ENCODE data around the gene ELMO1.

Gene ELMO1

DNA sequence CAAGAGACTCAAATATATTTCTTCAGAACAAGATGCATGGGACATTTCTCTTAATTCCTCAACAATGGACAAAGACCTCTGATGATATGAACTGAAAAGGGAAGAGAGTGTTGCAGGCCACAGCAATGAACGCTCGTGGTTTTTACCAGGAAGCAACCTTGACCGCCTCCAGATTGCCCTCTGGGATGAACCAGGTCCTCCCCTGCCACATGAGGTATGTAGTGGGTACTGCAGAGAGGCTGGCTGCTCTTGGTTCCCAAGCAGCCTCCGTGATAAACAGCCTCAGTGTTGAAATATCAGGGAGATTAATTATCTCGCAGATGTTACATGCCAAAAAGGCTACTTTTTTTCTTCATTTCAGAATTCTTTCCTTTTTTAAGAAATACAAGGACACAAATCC lies 338.8 kb downstream of the ELMO1 start:
- H3K27me3 ChIP-seq (ENCODE audit: control insufficient read depth, insufficient read depth, low read length) = no peaks in the 10 kb centered on the region
- H3K27ac ChIP-seq (ENCODE audit: low read depth, low read length) = no peak overlapping the region
- H3K4me3 ChIP-seq (ENCODE audit: low read depth, low read length) = no peak overlapping the region
- H3K9me3 ChIP-seq (ENCODE audit: control insufficient read depth, insufficient read depth, low read length) = no peaks in the 10 kb centered on the region
- H3K9ac ChIP-seq (ENCODE audit: low read depth, low read length) = no peak overlapping the region
- H3K4me1 ChIP-seq (ENCODE audit: control insufficient read depth, insufficient read depth, low read length) = no peaks in the 10 kb centered on the region
- no peaks in the 10 kb centered on the region for H3K36me3 ChIP-seq (ENCODE audit: control insufficient read depth, insufficient read depth, low read length)

GRCh38 chr7:37109016-37109683 lies 339.5 kb downstream of the ELMO1 start:
- Histone ChIP-seq H3K27ac (ENCODE audit: low read depth, low read length) (no peak overlapping the region), H3K27me3 (ENCODE audit: control insufficient read depth, insufficient read depth, low read length) (no peaks in the 10 kb centered on the region), H3K9ac (ENCODE audit: low read depth, low read length) (no peak overlapping the region), H3K4me1 (ENCODE audit: control insufficient read depth, insufficient read depth, low read length) (no peaks in the 10 kb centered on the region), H3K36me3 (ENCODE audit: control insufficient read depth, insufficient read depth, low read length) (no peaks in the 10 kb centered on the region), H3K4me3 (ENCODE audit: low read depth, low read length) (no peak overlapping the region), H3K9me3 (ENCODE audit: control insufficient read depth, insufficient read depth, low read length) (no peaks in the 10 kb centered on the region)

- Histone ChIP-seq H3K9ac (ENCODE audit: low read depth, low read length) (no peak overlapping the region), H3K27me3 (ENCODE audit: control insufficient read depth, insufficient read depth, low read length) (no peaks in the 10 kb centered on the region), H3K27ac (ENCODE audit: low read depth, low read length) (no peak overlapping the region), H3K36me3 (ENCODE audit: control insufficient read depth, insufficient read depth, low read length) (no peaks in the 10 kb centered on the region), H3K9me3 (ENCODE audit: control insufficient read depth, insufficient read depth, low read length) (no peaks in the 10 kb centered on the region), H3K4me3 (ENCODE audit: low read depth, low read length) (no peak overlapping the region), H3K4me1 (ENCODE audit: control insufficient read depth, insufficient read depth, low read length) (no peaks in the 10 kb centered on the region)
Observed at GRCh38 chr7:37108615-37109014, 340.0 kb downstream of the ELMO1 start.

- H3K4me1 ChIP-seq (ENCODE audit: control insufficient read depth, insufficient read depth, low read length) = no peaks in the 10 kb centered on the region
- no peaks in the 10 kb centered on the region for H3K9me3 ChIP-seq (ENCODE audit: control insufficient read depth, insufficient read depth, low read length)
- no peaks in the 10 kb centered on the region for H3K27me3 ChIP-seq (ENCODE audit: control insufficient read depth, insufficient read depth, low read length)
- H3K9ac ChIP-seq (ENCODE audit: low read depth, low read length) = no peak overlapping the region
- no peak overlapping the region for H3K27ac ChIP-seq (ENCODE audit: low read depth, low read length)
- no peak overlapping the region for H3K4me3 ChIP-seq (ENCODE audit: low read depth, low read length)
- H3K36me3 ChIP-seq (ENCODE audit: control insufficient read depth, insufficient read depth, low read length) = no peaks in the 10 kb centered on the region
Observed at GRCh38 chr7:37107047-37107750, 341.5 kb downstream of the ELMO1 start.

- Histone ChIP-seq H3K4me3 (ENCODE audit: low read depth, low read length) (no peak overlapping the region), H3K4me1 (ENCODE audit: control insufficient read depth, insufficient read depth, low read length) (no peaks in the 10 kb centered on the region), H3K9me3 (ENCODE audit: control insufficient read depth, insufficient read depth, low read length) (no peaks in the 10 kb centered on the region), H3K9ac (ENCODE audit: low read depth, low read length) (no peak overlapping the region), H3K27me3 (ENCODE audit: control insufficient read depth, insufficient read depth, low read length) (no peaks in the 10 kb centered on the region), H3K36me3 (ENCODE audit: control insufficient read depth, insufficient read depth, low read length) (no peaks in the 10 kb centered on the region), H3K27ac (ENCODE audit: low read depth, low read length) (no peak overlapping the region)
Observed at GRCh38 chr7:37105762-37106161, 342.9 kb downstream of the ELMO1 start.

- Histone ChIP-seq H3K4me3 (ENCODE audit: low read depth, low read length) (no peak overlapping the region), H3K4me1 (ENCODE audit: control insufficient read depth, insufficient read depth, low read length) (no peaks in the 10 kb centered on the region), H3K27me3 (ENCODE audit: control insufficient read depth, insufficient read depth, low read length) (no peaks in the 10 kb centered on the region), H3K9me3 (ENCODE audit: control insufficient read depth, insufficient read depth, low read length) (no peaks in the 10 kb centered on the region), H3K27ac (ENCODE audit: low read depth, low read length) (no peak overlapping the region), H3K9ac (ENCODE audit: low read depth, low read length) (no peak overlapping the region), H3K36me3 (ENCODE audit: control insufficient read depth, insufficient read depth, low read length) (no peaks in the 10 kb centered on the region)
Observed at GRCh38 chr7:37104822-37105518, 343.7 kb downstream of the ELMO1 start.

GRCh38 chr7:37102518-37103137 lies 346.0 kb downstream of the ELMO1 start:
- Histone ChIP-seq H3K9ac (ENCODE audit: low read depth, low read length) (no peak overlapping the region), H3K27me3 (ENCODE audit: control insufficient read depth, insufficient read depth, low read length) (no peaks in the 10 kb centered on the region), H3K36me3 (ENCODE audit: control insufficient read depth, insufficient read depth, low read length) (no peaks in the 10 kb centered on the region), H3K4me1 (ENCODE audit: control insufficient read depth, insufficient read depth, low read length) (peaks cover 10% of the 10 kb centered on the region), H3K27ac (ENCODE audit: low read depth, low read length) (no peak overlapping the region), H3K9me3 (ENCODE audit: control insufficient read depth, insufficient read depth, low read length) (no peaks in the 10 kb centered on the region), H3K4me3 (ENCODE audit: low read depth, low read length) (no peak overlapping the region)

- Histone ChIP-seq H3K4me3 (ENCODE audit: low read depth, low read length) (no peak overlapping the region), H3K27me3 (ENCODE audit: control insufficient read depth, insufficient read depth, low read length) (no peaks in the 10 kb centered on the region), H3K36me3 (ENCODE audit: control insufficient read depth, insufficient read depth, low read length) (no peaks in the 10 kb centered on the region), H3K9ac (ENCODE audit: low read depth, low read length) (no peak overlapping the region), H3K4me1 (ENCODE audit: control insufficient read depth, insufficient read depth, low read length) (peaks cover 10% of the 10 kb centered on the region), H3K27ac (ENCODE audit: low read depth, low read length) (no peak overlapping the region), H3K9me3 (ENCODE audit: control insufficient read depth, insufficient read depth, low read length) (no peaks in the 10 kb centered on the region)
Observed at GRCh38 chr7:37100735-37101331, 347.8 kb downstream of the ELMO1 start.

- Histone ChIP-seq H3K27ac (ENCODE audit: low read depth, low read length) (no peak overlapping the region), H3K27me3 (ENCODE audit: control insufficient read depth, insufficient read depth, low read length) (no peaks in the 10 kb centered on the region), H3K9ac (ENCODE audit: low read depth, low read length) (no peak overlapping the region), H3K9me3 (ENCODE audit: control insufficient read depth, insufficient read depth, low read length) (no peaks in the 10 kb centered on the region), H3K4me3 (ENCODE audit: low read depth, low read length) (no peak overlapping the region), H3K36me3 (ENCODE audit: control insufficient read depth, insufficient read depth, low read length) (no peaks in the 10 kb centered on the region), H3K4me1 (ENCODE audit: control insufficient read depth, insufficient read depth, low read length) (peaks cover 14% of the 10 kb centered on the region)
Observed at GRCh38 chr7:37098762-37099161, 349.9 kb downstream of the ELMO1 start.

- Histone ChIP-seq H3K4me3 (ENCODE audit: low read depth, low read length) (no peak overlapping the region), H3K27me3 (ENCODE audit: control insufficient read depth, insufficient read depth, low read length) (no peaks in the 10 kb centered on the region), H3K9me3 (ENCODE audit: control insufficient read depth, insufficient read depth, low read length) (no peaks in the 10 kb centered on the region), H3K4me1 (ENCODE audit: control insufficient read depth, insufficient read depth, low read length) (peaks cover 14% of the 10 kb centered on the region), H3K27ac (ENCODE audit: low read depth, low read length) (no peak overlapping the region), H3K36me3 (ENCODE audit: control insufficient read depth, insufficient read depth, low read length) (no peaks in the 10 kb centered on the region), H3K9ac (ENCODE audit: low read depth, low read length) (no peak overlapping the region)
Observed at GRCh38 chr7:37097983-37098382, 350.7 kb downstream of the ELMO1 start.

All from HUES48 (cell line).